ENCODE results near the gene PIK3R5. TPM values are rescaled to one million over a fixed set of nuclear protein-coding genes. Genes with fewer than 3 reads are reported as not detected.

The PIK3R5 gene
- total and polyA plus RNA-seq, 2 donors from 2014 or later = 0.45 to 19.1 TPM

GRCh38 chr17:8927395-8927794 is 38.1 kb downstream of the PIK3R5 start:
- intact Hi-C loops (cut with DNase I) = no loop called here
- Histone ChIP-seq H3K36me3 (ENCODE audit: control insufficient read depth in 2 of 3, insufficient read depth in 3 of 3, low read length in 3 of 3) (no peaks in the 10 kb centered on the region), H3K27ac (ENCODE audit: low read depth in 2 of 2, low read length in 2 of 2) (no peak overlapping the region), H3K9ac (ENCODE audit: low read length in 3 of 3) (no peak overlapping the region), H3K27me3 (ENCODE audit: control insufficient read depth, insufficient read depth, low read length) (no peaks in the 10 kb centered on the region), H3K9me3 (ENCODE audit: control insufficient read depth in 2 of 3, insufficient read depth in 1 of 3, low read length in 3 of 3) (peaks cover 0 to 21% (median 8%) of the 10 kb centered on the region in 3 donors), H3K4me3 (ENCODE audit: low read length in 3 of 3) (no peak overlapping the region), H3K4me1 (ENCODE audit: control insufficient read depth in 2 of 3, insufficient read depth in 2 of 3, low read depth in 1 of 3, low read length in 3 of 3) (no peaks in the 10 kb centered on the region)
- no peak for TF ChIP-seq CTCF (IDR thresholded peaks at IDR 0.05; ENCODE audit: borderline replicate concordance, extremely low read depth, insufficient read depth)
- DNase-seq = no peak
- no peak for FAIRE-seq

- no peak overlapping the region for H3K27ac ChIP-seq (ENCODE audit: low read depth in 2 of 2, low read length in 2 of 2)
- no peak overlapping the region for H3K9ac ChIP-seq (ENCODE audit: low read length in 3 of 3)
- no peak overlapping the region for H3K4me3 ChIP-seq (ENCODE audit: low read length in 3 of 3)
- H3K27me3 ChIP-seq (ENCODE audit: control insufficient read depth, insufficient read depth, low read length) = no peaks in the 10 kb centered on the region
- H3K4me1 ChIP-seq (ENCODE audit: control insufficient read depth in 2 of 3, insufficient read depth in 2 of 3, low read depth in 1 of 3, low read length in 3 of 3) = no peaks in the 10 kb centered on the region
- FAIRE-seq (no peak), DNase-seq (no peak)
- no peaks in the 10 kb centered on the region for H3K36me3 ChIP-seq (ENCODE audit: control insufficient read depth in 2 of 3, insufficient read depth in 3 of 3, low read length in 3 of 3)
- peaks cover 0 to 21% (median 8%) of the 10 kb centered on the region in 3 donors for H3K9me3 ChIP-seq (ENCODE audit: control insufficient read depth in 2 of 3, insufficient read depth in 1 of 3, low read length in 3 of 3)
- intact Hi-C loops (cut with DNase I) = no loop called here
- no peak for TF ChIP-seq CTCF (IDR thresholded peaks at IDR 0.05; ENCODE audit: borderline replicate concordance, extremely low read depth, insufficient read depth)
Measured at GRCh38 chr17:8925808-8926207, 39.7 kb downstream of the PIK3R5 start.

GRCh38 chr17:8925141-8925540 is 40.4 kb downstream of the PIK3R5 start:
- Histone ChIP-seq H3K36me3 (ENCODE audit: control insufficient read depth in 2 of 3, insufficient read depth in 3 of 3, low read length in 3 of 3) (no peaks in the 10 kb centered on the region), H3K27me3 (ENCODE audit: control insufficient read depth, insufficient read depth, low read length) (no peaks in the 10 kb centered on the region), H3K9me3 (ENCODE audit: control insufficient read depth in 2 of 3, insufficient read depth in 1 of 3, low read length in 3 of 3) (peaks cover 0 to 21% (median 8%) of the 10 kb centered on the region in 3 donors), H3K27ac (ENCODE audit: low read depth in 2 of 2, low read length in 2 of 2) (no peak overlapping the region), H3K4me3 (ENCODE audit: low read length in 3 of 3) (no peak overlapping the region), H3K4me1 (ENCODE audit: control insufficient read depth in 2 of 3, insufficient read depth in 2 of 3, low read depth in 1 of 3, low read length in 3 of 3) (no peaks in the 10 kb centered on the region), H3K9ac (ENCODE audit: low read length in 3 of 3) (no peak overlapping the region)
- FAIRE-seq (no peak), DNase-seq (no peak)
- intact Hi-C loops (cut with DNase I) = no loop called here
- TF ChIP-seq CTCF (IDR thresholded peaks at IDR 0.05; ENCODE audit: borderline replicate concordance, extremely low read depth, insufficient read depth) = no peak

GRCh38 chr17:8924595-8924994 is 40.9 kb downstream of the PIK3R5 start:
- no peak for FAIRE-seq

More at GRCh38 chr17:8924595-8924994, 40.9 kb downstream of the PIK3R5 start:
- H3K27me3 ChIP-seq (ENCODE audit: control insufficient read depth, insufficient read depth, low read length) = no peaks in the 10 kb centered on the region
- DNase-seq = no peak
- H3K9me3 ChIP-seq (ENCODE audit: control insufficient read depth in 2 of 3, insufficient read depth in 1 of 3, low read length in 3 of 3) = peaks cover 0 to 18% (median 6%) of the 10 kb centered on the region in 3 donors
- no peak overlapping the region for H3K27ac ChIP-seq (ENCODE audit: low read depth in 2 of 2, low read length in 2 of 2)
- H3K9ac ChIP-seq (ENCODE audit: low read length in 3 of 3) = no peak overlapping the region
- H3K4me3 ChIP-seq (ENCODE audit: low read length in 3 of 3) = no peak overlapping the region
- intact Hi-C loops (cut with DNase I) = no loop called here
- TF ChIP-seq CTCF (IDR thresholded peaks at IDR 0.05; ENCODE audit: borderline replicate concordance, extremely low read depth, insufficient read depth) = no peak
- no peaks in the 10 kb centered on the region for H3K4me1 ChIP-seq (ENCODE audit: control insufficient read depth in 2 of 3, insufficient read depth in 2 of 3, low read depth in 1 of 3, low read length in 3 of 3)
- H3K36me3 ChIP-seq (ENCODE audit: control insufficient read depth in 2 of 3, insufficient read depth in 3 of 3, low read length in 3 of 3) = no peaks in the 10 kb centered on the region
